ENCODE measurements around the gene MICAL3.

The MICAL3 gene

GRCh38 chr22:17828502-17829080 lies 195.8 kb downstream of the MICAL3 start:
- no peak for DNase-seq

GRCh38 chr22:17827466-17827865 lies 196.9 kb downstream of the MICAL3 start:
- no peak for DNase-seq

- no peak for DNase-seq
These were observed 198.3 kb downstream of the MICAL3 start for GRCh38 chr22:17825876-17826550.

GRCh38 chr22:17824457-17824856 lies 199.9 kb downstream of the MICAL3 start:
- DNase-seq, result no peak

GRCh38 chr22:17823964-17824363 lies 200.4 kb downstream of the MICAL3 start:
- DNase-seq, result no peak

- no peak for DNase-seq
These were observed 201.1 kb downstream of the MICAL3 start for GRCh38 chr22:17823226-17823625.

GRCh38 chr22:17822087-17822486 lies 202.3 kb downstream of the MICAL3 start:
- DNase-seq, result no peak

GRCh38 chr22:17820879-17821439 lies 203.4 kb downstream of the MICAL3 start:
- DNase-seq, result no peak

- no peak for DNase-seq
These were observed 205.7 kb downstream of the MICAL3 start for GRCh38 chr22:17818649-17819048.

GRCh38 chr22:17818180-17818579 lies 206.2 kb downstream of the MICAL3 start:
- no peak for DNase-seq

- DNase-seq, result no peak
These were observed 206.8 kb downstream of the MICAL3 start for GRCh38 chr22:17817511-17818065.

- no peak for DNase-seq
These were observed 207.3 kb downstream of the MICAL3 start for GRCh38 chr22:17817079-17817478.

- no peak for DNase-seq
These were observed 207.7 kb downstream of the MICAL3 start for GRCh38 chr22:17816649-17817048.

GRCh38 chr22:17815703-17816254 lies 208.6 kb downstream of the MICAL3 start:
- no peak for DNase-seq

- DNase-seq, result no peak
These were observed 209.5 kb downstream of the MICAL3 start for GRCh38 chr22:17814830-17815229.

- no peak for DNase-seq
These were observed 210.3 kb downstream of the MICAL3 start for GRCh38 chr22:17814084-17814483.

GRCh38 chr22:17811119-17811518 lies 213.2 kb downstream of the MICAL3 start:
- no peak for DNase-seq

- DNase-seq, result no peak
These were observed 213.7 kb downstream of the MICAL3 start for GRCh38 chr22:17810570-17811116.

GRCh38 chr22:17808693-17809403 lies 215.5 kb downstream of the MICAL3 start:
- no peak for DNase-seq

- DNase-seq, result no peak
These were observed 216.6 kb downstream of the MICAL3 start for GRCh38 chr22:17807578-17808410.

GRCh38 chr22:17807086-17807485 lies 217.3 kb downstream of the MICAL3 start:
- no peak for DNase-seq

- DNase-seq, result no peak
These were observed 217.9 kb downstream of the MICAL3 start for GRCh38 chr22:17806437-17806836.

All from suppressor macrophage treated with lipopolysaccharide for 1 hour (primary cell).